CD4-positive, alpha-beta T cell treated with Interleukin-12 subunit alpha and Interleukin-12 subunit beta, for 1 hour (primary cell): Measurements from ENCODE around the gene EPPIN.
"Not testable (repeated sequence)": the region's sequence is repeated elsewhere in the genome, so short reads cannot be mapped to it uniquely, and the experiment has no call there.

ENCODE experiments used
- DNase-seq: peaks from one replicate; pipeline ENCODE4 v3.0.0-alpha.2; 2020

The EPPIN gene

DNA sequence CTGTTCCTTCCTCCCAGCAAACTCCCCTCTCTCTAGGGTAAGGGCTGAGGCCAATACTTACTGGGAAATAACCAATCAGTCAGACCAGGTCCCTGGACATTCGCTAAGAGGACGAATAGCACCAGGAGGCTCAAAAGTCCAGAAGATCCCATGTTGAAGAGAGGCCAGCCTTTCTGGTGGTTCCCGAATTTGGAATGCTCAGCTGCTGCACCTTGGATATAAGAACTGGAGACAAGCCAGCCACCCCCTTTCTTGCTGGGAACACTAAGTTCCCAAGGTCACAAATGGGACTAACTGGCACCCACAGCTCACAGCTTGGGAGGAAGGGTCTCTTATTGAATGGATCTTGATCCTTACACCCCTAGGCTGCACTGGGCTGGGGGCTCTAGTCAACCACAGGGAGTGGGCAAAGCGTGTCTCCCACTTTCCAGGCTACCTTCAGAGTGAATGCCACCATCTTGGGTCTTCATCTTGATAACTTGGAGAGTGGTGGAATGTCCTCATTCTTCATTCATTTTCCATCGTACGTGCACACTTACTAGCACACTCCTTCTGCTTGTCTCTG, at the start of gene EPPIN:
Gene EPPIN (minus strand): TSS at position 196 of the 565 bp plus-strand sequence. CDS start 44 bp downstream, at position 152.
- DNase-seq = no peak

DNA sequence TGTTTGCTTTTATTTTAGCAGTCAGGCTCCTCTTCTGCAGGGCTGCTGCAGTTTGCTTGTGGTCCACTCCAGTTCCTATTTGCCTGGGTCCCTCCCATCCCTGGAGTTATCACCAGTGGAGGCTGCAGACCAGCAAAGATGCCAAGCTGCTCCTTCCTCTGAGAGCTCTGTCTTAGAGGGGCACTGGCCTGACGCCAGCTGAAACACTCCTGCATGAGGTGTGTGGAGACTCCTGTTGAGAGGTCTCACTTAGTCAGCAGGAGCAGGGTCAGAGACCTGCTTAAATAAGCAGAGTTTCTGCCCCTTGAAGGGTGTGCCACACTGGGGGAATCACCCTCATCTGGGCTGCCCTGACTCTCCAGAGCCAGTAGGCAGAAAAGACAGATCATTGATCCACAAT, 48.0 kb upstream of the EPPIN start:
- DNase-seq = no peak

DNA sequence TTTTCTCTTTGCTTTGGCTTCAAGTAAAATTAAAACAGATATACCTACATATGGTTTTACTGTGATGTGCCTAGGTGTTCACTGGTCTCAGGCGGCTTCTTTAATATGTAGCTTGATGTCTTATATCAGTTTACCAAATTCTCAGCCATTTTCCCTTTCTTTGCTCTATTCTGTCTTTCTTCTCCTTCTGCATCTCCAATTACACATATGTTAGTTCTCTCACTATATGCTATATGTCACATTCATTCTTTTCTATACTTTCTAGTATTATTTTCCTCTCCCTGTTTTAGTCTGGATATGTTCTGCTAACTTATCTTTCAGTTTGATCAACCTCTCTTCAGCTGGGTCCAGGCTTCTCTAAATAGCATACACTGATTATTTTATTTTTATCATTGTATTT, 46.3 kb upstream of the EPPIN start:
- no peak for DNase-seq

DNA sequence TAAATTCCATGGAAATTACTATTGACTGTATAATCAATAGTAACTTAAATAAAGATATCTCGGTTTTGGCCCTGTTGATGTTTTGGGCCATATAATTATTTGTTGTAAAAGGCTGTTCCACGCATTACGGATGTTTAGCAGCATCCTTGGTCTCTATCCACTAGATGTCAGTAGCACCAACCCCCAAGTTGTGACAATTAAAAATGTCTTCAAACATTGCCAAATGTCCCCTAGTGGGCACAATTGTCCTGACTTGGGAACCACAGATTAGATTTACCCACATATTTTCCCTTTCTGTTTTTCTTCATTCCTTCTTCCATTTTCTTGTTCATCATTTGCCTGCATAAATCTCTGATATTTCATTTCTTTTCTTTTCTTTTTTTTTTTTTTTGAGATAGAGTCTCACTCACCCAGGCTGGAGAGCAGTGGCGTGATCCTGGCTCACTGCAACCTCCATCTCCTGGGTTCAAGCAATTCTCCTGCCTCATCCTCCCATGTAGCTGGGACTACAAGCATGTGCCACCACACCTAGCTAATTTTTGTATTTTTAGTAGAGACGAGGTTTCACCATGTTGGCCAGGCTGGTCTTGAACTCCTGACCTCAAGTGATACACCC, 45.5 kb upstream of the EPPIN start:
- peak; percentile 34 for DNase-seq

DNA sequence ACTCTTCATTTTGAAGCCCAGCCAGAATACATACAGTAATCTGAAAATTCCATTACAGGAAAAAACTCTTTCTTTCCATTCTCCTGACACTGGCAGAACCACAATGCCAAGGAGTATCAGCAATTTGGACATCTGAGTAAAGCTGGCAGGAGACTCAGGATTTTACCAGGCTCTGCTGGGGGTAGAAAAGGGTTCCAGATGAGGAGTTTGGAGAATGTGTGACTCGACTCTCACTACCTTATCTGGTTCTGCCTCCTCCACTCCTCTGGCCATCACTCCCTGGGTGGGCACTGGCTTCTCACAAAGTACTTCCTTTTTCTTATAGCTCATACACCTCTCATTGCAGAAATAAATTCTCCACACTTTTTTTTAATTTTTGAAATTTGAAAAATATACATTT, 42.5 kb upstream of the EPPIN start:
- no peak for DNase-seq

DNA sequence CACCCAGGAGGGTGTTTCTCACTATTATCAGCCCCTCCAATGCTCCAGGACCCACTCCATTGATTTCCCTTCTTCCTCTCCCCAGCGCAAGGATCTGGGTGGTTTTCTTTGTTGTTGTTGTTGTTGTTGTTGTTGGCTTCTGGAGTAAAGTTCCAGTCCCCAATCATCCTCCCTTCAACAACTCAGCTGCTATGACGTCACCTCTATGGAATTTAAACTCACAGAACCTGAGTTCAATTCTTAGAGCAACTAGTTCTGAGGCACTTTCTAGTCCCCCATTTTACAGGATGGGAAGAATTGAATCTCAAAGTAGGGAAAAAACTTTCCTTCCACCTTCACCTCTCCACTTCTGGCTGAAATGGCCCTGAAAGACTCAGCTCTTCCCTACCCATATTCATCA, 41.6 kb upstream of the EPPIN start:
- no peak for DNase-seq

DNA sequence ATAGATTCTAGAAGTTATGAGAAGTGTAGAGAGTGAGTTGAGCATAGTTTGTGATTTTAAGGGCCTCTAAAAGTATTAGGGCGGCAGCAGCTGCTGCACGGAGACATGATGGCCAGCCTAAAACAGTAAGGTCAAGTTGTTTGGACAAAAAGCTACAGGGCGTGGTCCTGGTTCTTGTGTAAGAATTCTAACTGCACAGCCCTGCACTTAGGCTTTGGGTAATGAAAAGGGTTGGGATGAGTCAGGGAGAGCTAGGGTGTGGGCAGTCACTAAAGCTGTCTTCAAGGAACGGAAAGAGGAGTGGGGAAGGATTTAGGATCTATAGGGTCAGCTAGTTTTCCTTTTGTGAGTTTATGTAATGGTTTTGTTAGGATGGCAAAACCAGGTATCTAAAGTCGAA, 38.8 kb upstream of the EPPIN start:
- not testable (repeated sequence) for DNase-seq

DNA sequence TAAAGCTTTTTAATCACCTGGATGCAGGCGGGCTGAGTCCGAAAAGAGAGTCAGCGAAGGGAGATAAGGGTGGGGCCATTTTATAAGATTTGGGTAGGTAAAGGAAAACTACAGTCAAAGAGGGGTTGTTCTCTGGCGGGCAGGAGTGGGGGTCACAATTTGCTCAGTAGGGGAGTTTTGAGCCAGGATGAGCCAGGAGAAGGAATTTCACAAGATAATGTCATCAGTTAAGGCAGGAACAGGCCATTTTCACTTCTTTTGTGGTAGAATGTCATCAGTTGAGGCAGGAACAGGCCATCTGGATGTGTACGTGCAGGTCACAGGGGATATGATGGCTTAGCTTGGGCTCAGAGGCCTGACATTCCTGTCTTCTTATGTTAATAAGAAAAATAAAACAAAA, 37.1 kb upstream of the EPPIN start:
- not testable (repeated sequence) for DNase-seq

DNA sequence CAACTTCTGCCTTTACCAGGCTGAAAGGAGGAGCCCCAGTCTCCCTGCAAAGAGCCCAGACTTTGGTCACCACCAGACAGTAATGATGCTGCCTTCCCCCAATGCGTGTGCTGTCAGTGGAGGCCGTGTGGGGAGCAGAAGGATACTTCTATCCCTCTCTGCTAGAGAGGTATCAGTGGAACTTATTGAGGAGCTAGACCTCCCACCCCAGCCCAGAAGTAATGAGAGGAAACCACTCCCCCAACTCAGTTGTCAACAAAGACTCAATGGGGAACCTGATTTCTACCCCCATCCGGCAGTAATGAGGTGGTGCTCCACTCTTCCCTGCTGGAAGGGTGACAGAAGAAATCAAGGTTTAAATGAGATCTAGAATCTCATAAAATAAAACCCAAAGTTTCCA, 36.3 kb upstream of the EPPIN start:
- DNase-seq = no peak

DNA sequence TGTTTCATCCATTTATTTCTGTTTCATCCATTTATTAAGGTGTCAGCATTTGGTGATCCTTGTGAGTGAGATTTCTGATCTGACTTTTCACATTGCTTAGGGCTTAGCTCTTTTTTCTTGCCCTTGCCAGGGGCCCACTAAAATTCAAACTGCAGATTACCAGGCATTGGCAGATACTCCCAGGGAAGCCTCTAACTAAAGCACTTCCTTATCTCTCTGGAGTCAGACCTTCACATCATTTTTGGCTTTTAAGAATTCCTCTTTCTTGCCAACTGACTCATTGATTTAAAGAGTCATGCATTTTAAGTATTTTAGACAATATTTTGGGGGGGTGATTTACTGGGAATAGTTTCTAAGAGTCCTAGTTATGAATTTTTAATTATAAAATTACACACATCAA, 34.5 kb upstream of the EPPIN start:
- DNase-seq = no peak

DNA sequence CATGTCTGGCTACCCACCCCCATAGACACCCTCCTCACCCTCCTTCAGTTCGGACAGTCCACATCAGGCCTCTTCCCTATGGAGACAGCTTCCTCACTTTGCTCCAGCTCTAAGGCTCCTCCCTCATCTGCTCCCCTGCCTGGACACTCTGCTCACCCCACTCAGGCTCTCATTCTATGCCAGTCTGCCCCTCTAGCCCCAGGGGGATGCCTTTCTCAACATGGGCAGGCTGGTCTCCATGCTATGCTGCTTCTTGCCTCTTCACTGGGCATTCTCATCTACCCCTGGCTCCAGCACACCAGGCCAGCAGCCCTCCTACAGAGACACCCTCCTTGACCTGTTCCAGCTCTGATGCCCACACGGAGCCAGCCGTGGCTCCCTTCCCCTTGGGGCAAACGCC, 32.0 kb upstream of the EPPIN start, which contains the start of gene WFDC8:
Gene WFDC8 (minus strand): TSS at position 101 of the 400 bp plus-strand sequence. CDS start 37 bp downstream, at position 64.
- no peak for DNase-seq

DNA sequence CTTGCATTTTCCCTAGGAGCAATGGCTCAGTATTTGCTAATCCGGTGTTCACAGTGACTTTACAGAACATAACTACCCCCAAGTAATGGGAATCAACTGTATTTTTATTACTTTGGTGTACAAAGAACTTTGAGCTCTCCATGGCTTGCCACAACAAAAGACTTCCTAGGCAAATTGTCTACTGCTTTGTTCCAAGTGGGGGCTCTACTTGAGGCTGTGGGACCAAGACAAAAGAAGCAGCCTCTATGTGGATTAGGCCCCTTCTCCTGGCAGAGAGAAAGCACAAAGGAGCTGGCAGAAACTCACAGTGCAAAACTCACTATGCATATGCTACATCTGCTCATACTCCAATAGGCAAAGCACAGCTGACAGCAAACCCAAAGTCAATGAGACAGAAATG, 31.0 kb upstream of the EPPIN start:
- no peak for DNase-seq

DNA sequence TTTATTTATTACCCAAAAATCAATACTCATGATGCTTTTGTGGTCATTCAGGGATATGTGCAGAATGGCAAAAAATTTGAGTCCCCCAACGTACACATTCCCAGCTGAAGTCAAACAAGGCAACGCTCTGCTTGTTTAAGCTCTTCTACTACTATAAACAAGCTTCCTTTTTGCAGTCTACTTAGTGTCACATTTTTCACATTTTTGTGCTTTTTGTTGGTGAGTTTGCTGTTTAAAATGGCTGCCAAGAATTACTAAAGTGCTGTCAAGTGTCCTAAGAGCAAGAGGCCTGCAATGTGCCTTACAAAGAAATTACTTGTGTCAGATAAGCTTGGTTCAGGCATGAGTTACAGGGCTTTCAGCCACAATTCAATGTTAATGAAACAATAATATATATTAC, 29.8 kb upstream of the EPPIN start:
- no peak for DNase-seq

DNA sequence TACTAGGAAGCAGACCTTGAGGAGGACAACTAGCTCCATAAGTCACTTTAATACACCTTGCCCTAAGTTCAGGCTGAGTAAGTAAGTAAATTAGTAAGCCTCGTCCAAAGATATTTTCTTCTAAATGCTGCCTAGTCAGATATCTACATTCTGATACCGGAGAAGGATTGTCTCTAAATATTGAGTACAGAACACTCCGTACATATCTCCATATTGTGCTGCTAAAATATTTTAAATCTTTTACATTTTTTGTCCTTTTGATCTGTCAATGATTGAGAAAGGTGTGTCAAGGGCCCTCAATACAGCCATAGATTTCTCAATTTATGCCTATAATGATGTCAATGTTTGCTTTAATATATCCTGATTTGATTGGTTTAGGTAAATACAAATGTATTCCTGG, 28.7 kb upstream of the EPPIN start:
- no peak for DNase-seq

DNA sequence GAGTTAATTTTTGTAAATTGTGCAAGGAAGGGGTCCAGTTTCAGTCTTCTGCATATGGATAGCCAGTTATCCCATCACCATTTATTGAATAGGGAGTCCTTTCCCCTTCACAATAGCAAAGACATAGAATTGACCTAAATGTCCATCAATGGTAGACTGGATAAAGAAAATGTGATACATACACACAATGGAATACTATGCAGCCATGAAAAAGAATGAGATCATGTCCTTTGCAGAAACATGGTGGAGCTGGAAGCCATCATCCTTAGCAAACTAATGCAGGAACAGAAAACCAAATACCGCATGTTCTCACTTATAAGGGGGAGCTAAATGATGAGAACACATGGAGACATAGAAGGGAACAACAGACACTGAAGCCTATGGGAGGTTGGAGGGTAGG, 22.4 kb upstream of the EPPIN start:
- not testable (repeated sequence) for DNase-seq

DNA sequence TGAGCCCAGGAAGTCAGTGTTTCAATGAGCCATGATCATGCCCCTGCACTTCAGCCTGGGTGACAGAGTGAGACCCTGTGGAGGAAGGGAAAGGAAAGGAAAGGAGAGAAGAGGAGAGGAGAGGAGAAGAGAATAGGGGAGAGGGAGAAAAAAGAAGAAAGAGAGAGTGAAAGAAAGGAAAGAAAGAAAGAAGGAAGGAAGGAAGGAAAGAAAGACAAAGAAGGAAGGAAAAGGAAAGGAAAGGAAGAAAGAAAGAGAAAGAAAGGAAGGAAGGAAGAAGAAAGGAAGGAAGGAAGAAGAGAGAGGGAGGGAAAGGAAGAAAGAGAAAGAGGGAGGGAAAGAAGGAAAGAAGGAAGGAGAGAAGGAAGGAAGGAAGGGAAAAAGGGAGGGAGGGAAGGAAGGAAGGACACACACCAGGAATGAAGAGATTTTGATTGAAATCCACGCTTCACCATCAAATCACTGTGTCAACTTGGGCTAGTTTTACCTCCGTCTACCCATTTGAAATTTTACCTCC, 17.6 kb upstream of the EPPIN start:
- no peak for DNase-seq

DNA sequence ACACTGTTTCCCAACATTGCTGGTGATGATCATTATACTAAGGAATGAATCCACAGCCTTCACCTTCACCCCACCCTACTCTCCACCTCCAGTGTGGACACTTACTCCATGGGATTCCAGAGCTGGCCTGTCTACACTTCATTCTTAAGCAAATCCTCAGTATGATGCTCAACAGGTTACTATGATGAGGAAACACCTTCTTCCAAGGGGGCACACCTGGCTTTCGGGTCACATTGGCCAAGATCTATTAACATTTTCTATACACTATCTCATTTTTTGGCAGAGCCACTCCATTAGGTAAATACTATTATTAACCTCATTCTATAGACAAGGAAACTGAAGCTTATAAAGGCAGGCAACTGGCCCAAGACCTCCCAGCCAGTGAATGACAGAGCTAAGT, 8.0 kb upstream of the EPPIN start:
- DNase-seq = no peak

DNA sequence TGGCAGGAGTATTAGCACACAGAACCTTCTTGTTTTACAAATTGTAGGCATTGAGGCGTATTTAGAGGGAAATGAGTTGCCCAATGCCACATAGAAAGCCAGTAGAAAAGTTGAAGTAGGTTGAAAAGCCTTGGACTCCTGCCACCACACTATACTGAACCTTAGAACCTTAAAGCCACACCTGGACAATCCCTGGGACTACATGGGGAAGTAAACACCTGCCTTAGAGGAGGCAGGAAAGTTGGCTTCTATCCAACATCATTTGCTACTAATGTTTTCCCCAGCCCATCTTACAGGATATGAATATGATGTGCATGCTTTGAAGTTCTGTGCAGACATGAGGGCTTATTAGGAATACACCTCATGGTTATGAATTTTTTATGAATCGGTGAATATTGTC, 5.3 kb upstream of the EPPIN start:
- DNase-seq = no peak

DNA sequence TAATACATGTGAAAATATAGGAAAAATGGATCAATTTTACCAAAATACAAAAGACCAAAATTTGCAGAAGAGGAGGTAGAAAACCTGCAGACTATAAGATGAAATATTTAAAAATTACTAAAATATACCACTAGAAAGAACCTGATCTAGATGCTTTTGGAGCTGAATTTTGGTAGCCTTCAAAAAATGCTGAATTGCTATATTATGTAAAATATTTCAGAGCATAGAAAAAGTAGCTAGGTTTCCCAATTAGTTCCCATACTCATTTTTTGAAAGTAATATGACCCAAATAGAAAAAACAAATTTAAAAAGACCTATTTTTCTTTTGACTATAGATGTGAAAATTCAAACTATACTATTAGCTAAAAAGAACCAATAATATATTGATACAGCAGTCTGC, 3.6 kb upstream of the EPPIN start:
- no peak for DNase-seq

DNA sequence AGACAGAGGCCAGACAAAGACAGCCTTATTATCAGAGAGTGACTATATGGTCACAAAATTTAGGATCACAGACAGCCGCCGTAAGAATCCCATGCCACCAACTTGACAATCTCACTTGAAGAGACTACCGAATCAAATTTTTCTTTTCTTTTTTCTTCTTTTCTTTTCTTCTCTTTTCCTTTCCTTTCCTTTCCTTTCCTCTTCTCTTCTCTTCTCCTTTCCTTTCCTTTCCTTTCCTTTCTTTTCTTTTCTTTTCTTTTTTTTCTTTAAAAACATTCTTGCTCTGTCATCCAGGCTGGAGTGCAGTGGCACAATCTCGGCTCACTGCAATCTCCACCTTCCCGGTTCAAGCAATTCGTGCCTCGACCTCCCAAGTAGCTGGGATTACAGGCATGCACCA, 1.2 kb upstream of the EPPIN start:
- no peak for DNase-seq

DNA sequence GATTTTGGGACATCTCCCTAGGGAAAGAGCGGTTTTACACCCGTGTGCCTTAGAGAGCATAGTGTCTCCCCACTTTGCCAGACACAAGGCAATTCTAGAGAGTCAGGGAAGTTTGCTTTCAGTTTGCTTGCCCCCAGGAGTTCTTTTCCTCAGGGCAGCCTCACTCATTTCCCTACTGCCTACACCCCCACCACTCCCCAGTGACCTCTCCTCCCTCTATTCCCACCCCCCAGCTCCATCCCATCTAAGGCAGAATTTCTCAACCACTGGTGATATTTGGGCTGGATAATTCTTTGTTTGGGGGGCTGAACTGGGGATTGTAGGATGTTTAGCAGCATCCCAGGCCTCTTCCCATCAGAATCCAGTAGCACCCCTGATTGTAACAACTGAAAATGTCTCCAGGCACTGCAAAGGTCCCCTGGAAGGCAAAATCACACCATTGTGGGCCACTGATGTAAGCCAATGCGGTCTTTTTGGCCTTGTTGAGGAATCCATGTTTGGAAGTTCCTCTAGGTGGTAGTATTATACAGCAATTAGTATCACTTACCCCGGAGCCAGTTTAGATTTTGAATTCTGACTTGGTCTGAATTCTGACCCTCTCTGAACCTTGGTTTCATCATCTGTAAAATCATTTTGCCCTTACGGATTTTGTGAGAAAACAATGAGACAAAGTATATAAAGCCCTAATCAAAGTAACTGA, 1.3 kb downstream of the EPPIN start:
- peak; percentile 1 for DNase-seq

DNA sequence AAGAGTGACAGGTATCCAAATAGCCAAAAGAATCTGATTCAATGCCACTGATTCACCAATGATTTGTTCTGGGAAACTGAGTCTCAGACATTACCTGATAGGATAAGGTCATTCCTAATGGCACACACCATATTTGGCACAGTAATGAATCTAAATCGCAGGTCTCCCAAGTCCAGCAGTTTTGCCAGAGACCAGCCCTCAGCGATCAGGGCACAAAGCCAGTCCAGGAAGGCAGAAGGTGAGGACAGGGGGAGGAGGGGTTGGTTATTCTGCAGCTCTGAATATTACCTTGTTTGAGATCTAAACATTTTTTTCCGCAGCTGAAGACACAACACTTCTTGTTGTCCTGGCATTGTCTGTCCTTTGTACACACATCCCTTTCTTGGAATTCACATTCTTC, 1.9 kb downstream of the EPPIN start:
- no peak for DNase-seq

DNA sequence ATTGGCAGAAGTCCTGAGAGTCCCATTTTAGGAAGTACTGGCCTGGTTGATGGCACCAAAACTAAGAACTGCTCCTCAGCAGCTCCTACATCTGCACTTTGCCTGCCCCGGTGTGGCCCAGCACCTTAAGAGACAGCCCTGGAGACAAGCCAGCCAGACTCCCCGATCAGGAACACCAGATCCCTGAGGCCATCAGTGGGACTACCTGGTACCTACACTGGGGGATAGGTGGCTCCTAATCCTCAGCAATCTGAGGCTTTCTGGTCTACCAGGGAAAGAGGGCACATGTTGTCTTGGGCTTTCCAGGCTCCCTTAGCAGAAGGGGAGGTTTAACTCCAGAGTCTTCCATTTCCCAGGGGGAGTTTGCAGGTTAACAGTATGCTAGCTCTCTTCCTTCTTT, 7.8 kb downstream of the EPPIN start, which contains the start of gene WFDC6:
Gene WFDC6 (minus strand): TSS at position 101 of the 400 bp plus-strand sequence. CDS start 75 bp downstream, at position 26.
- DNase-seq = no peak

DNA sequence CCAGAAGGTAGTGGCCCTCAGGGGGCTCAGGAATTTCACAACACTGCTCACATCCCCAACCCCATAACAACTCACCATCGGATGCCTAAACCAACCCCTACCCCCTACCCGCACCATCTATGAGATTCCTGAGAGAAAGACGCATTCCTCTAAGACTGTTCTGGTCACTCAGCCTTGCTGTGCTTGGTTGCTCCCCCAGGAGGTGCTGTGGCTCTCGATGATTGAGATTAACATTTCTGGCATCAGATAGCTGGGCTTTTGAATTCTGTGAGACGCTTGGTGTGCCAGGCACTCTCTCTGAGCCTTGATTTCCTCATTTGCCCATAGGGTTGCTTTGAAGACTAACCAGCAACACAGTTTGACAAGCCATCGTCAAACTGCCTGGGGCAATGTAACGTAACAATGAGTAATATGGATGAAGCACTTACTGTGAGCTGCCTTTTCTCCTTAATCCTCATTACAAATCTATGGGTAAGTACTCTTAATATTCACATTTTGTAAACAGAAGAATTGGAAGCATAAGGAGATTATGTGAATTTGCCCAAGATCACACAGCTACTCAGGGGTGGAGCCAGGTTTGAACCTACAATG, 8.9 kb downstream of the EPPIN start:
- no peak for DNase-seq
